Measurements from ENCODE around the gene FSTL4. TPM values are rescaled to one million over a fixed set of nuclear protein-coding genes. Genes with fewer than 3 reads are reported as not detected.

FSTL4 gene
- polyA plus RNA-seq, 3 donors = 0.11 to 0.72 TPM; not detected in 1

DNA sequence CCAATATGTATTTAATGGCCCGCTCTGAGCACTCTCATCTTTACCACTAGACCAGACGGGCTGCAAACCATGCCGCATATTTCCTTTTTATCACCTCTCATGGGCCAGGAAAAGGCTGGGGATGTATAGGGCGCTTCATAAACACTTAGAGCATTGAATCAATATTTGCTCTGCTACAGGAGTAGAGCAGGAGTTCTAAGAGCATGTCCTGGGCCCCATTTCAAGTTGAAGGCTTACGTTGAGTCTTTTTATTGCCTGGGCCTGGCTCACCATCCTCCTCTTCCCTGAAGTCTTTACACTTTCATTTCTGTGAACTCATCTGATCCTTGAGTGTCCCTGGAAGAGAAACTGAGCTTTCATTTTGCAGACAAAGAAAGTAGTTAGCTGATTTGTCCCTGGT is 112.4 kb downstream of the FSTL4 start:
- H3K27ac ChIP-seq (ENCODE audit: low read depth, low read length) = no peak overlapping the region
- WGBS, 3 donors = 81 to 92% (median 91%) methylated on average over 5 of the region's 5 CpGs

DNA sequence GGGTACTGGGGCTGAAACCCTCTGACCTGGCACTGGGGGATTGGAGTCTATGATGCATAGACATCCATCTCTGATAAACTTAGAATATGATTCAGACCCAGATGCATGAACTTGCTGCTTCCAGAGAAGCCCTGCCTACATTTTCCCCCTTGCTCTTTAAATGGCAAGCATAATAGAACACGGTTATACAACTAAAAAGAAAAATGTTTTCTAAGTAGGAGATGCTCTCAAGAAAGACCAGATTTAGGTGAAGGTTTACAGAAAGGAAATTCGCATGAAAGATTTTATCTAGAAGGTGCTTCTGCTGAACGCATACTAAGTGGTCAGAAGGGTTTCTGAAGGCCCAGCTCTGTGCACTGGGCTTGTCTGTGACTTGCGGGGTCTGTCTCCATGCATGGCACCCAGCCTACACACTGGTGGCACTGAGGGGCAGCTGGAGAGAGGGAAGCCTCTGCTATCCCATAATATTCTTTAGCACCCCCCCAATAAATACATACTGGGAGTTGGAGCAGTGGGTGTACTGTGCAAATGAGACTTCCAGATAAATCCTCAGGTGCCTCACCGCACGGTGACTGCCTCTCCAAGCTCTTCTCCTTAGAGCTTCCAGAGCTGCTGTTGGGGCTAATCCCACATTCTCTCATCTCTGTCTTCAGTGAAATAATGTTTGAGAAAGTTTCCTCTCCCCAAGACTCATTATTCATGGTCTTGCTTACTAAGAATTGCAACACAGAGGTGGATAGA is 114.6 kb downstream of the FSTL4 start:
- 80 to 89% (median 83%) methylated on average over 6 of the region's 6 CpGs for WGBS, 3 donors

DNA sequence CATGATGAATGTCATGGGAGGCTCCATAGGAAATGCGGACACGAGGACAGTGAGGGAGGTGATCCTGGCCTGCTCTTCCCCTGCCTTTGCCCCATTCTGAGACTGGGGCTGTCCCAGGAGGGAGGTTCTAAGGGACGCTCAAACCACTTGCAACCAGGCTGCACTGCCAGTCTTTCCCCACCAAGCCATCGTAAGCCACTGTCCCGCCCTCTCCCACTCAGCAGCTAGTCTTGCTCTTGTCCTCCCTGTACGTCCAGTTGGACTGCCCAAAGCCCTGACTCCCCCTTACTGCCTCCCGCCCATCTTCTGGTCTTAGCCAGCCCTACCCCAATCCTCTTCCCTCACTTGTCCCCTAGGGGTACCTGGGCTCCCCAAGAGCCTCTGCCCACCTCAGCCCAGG is 115.7 kb downstream of the FSTL4 start:
- no peak overlapping the region for H3K27ac ChIP-seq (ENCODE audit: low read depth, low read length)
- 84 to 93% (median 89%) methylated on average over 7 of the region's 7 CpGs for WGBS, 3 donors

More for the DNA sequence above, 114.6 kb downstream of the FSTL4 start:
- H3K27ac ChIP-seq (ENCODE audit: low read depth, low read length) = no peak overlapping the region

GRCh38 chr5:133494923-133495246 is 117.5 kb downstream of the FSTL4 start:
- no peak overlapping the region for H3K27ac ChIP-seq (ENCODE audit: low read depth, low read length)
- 59 to 77% (median 75%) methylated on average over 8 of the region's 8 CpGs for WGBS, 3 donors

GRCh38 chr5:133494232-133494922 is 118.0 kb downstream of the FSTL4 start:
- 68 to 79% (median 70%) methylated on average over 6 of the region's 6 CpGs for WGBS, 3 donors
- no peak overlapping the region for H3K27ac ChIP-seq (ENCODE audit: low read depth, low read length)

GRCh38 chr5:133489632-133490031 is 122.7 kb downstream of the FSTL4 start:
- H3K27ac ChIP-seq (ENCODE audit: low read depth, low read length) = no peak overlapping the region
- 25 to 47% (median 36%) methylated on average over 1 of the region's 1 CpG for WGBS, 3 donors

DNA sequence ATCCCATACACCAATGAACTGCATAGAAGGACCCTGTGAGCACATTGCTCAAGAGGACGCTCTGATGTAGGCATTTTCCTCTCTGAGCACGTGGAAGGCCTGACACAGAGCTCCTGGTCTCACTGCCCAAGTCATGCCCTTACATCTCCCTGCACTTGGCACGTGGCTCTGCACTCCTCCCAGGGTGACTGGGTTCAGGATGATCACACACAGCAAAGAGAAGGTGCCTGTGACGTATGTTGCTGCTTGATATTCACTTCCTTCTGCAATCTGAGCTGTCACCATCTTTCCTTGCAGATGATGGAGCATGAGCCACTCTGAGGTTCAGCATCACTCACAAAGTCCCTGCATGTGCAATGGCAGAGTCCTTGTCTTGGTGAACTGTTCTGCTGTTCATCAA is 125.2 kb downstream of the FSTL4 start:
- WGBS, 3 donors = 64 to 66% (median 65%) methylated on average over 4 of the region's 4 CpGs

GRCh38 chr5:133485468-133485867 is 126.9 kb downstream of the FSTL4 start:
- no peak overlapping the region for H3K27ac ChIP-seq (ENCODE audit: low read depth, low read length)
- 46 to 56% (median 54%) methylated on average over 5 of the region's 5 CpGs for WGBS, 3 donors

More for the DNA sequence above, 125.2 kb downstream of the FSTL4 start:
- no peak overlapping the region for H3K27ac ChIP-seq (ENCODE audit: low read depth, low read length)

DNA sequence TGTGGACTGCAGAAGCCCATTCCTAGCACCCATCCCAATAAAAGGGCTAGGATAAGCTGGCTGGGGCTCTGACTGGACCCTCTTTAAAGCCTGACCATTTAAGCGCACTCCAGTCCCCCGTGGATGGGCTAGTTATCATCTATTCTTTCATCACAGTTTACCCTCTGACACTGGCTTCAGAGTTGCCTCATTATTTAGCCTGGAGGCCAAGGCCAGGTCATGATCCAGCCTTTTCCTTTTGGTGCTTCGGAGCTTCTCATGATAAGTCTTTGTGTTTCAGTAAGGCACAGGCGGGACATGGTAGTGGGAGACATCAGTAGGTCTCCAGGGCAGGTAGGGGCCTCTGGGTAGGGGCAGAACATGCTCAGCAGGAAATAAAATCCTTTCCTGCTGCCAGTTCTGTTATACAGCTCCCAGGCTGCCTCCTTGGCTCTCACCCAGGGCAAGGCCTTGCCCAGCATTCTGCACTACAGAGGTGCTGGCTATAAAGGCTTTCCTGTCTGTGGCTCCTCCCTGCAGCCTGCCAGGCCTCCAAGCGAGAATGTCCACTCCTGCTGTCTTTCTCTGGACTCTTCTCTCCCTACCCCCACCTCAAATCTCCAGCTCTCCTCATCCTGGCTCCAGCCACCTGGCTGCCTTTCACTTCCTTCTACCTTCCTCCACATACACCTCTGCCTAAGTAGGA is 128.8 kb downstream of the FSTL4 start:
- WGBS, 3 donors = 71 to 83% (median 78%) methylated on average over 5 of the region's 5 CpGs

GRCh38 chr5:133482028-133482427 is 130.3 kb downstream of the FSTL4 start:
- H3K27ac ChIP-seq (ENCODE audit: low read depth, low read length) = no peak overlapping the region
- WGBS, 3 donors = 70 to 71% (median 71%) methylated on average over 3 of the region's 3 CpGs

More for the DNA sequence above, 128.8 kb downstream of the FSTL4 start:
- no peak overlapping the region for H3K27ac ChIP-seq (ENCODE audit: low read depth, low read length)

GRCh38 chr5:133480866-133481265 is 131.5 kb downstream of the FSTL4 start:
- WGBS, 3 donors = 79 to 87% (median 82%) methylated on average over 10 of the region's 10 CpGs
- no peak overlapping the region for H3K27ac ChIP-seq (ENCODE audit: low read depth, low read length)

- WGBS, 3 donors = 86 to 94% (median 89%) methylated on average over 9 of the region's 9 CpGs
- no peak overlapping the region for H3K27ac ChIP-seq (ENCODE audit: low read depth, low read length)
Measured at GRCh38 chr5:133480366-133480765, 132.0 kb downstream of the FSTL4 start.

DNA sequence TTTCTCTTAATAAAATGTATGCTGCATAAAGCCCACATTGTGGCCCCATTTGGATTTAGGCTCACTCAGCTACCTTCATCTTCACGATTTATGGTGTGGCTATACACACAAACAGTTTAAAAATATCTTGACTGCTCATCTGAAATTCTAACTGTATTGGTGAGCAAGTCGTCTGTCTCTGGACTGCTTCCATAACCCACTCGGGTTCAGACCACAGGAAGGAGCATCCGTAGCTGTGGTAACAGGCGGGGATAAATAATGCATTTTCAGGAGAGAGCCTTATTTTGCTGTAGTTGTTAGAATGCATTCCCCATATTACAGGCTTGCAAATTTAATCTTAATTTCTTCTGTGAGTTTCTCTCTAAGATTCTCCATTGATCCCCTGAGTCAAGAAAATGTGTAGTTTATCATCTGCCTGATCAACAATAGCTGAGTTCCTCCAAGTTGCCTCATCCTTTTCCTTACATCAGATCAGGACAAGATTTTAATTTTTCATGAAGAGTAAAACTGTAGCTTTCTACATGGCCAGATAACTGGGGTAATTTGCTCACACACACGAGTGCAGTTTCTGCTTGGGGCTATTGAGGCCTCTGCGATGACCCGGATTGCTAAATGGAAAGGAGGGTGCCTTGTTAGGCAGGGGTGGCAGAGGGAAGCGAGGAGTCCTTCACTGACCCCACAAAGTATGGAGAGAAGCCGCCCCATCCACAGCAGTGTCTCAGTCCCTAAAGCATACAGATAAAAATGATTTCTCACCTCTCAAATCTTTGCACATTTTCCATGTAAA is 133.9 kb downstream of the FSTL4 start:
- no peak overlapping the region for H3K27ac ChIP-seq (ENCODE audit: low read depth, low read length)
- WGBS, 3 donors = 57 to 74% (median 62%) methylated on average over 10 of the region's 10 CpGs

DNA sequence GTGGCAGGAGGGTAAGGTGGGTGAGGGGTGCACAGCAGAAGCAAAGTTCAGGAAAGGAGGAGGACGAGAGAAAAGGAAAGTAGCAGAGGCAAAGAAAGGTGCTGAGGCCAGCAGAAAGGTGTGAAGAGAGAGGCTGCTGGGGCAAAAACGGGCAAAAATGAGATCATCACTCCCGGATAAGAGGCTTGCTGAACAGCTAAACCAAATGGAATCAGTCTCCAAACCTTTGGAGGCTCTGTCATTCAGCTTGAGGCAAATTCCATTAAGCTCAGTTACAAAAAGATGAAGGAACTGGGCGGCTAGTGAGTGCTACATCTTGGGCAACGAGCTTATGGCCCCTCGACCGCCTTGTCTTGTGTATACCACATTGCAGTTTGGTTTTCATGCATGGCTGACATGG is 136.4 kb downstream of the FSTL4 start:
- H3K27ac ChIP-seq (ENCODE audit: low read depth, low read length) = no peak overlapping the region
- WGBS, 3 donors = 80 to 86% (median 86%) methylated on average over 7 of the region's 7 CpGs

GRCh38 chr5:133474851-133475590 is 137.3 kb downstream of the FSTL4 start:
- 57 to 63% (median 60%) methylated on average over 20 of the region's 20 CpGs for WGBS, 3 donors
- H3K27ac ChIP-seq (ENCODE audit: low read depth, low read length) = no peak overlapping the region

DNA sequence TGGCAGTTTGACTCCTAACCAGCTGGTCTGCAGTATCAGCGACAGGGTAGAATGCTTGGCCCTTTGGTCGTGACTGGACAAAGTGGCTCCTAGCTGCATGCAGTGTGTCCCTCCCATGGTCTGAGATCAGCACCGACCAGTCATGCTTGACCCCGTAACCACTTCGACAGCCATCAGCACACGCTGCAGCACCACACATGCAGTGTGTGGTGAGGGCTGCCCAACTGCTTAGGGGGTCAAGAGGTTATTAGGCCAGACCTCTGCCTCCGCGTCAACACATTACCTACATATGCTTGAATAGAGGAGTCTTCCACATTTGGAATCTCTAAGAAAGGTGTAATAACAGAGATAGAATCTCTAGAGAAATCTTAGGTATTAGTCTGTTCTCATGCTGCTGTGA is 139.1 kb downstream of the FSTL4 start:
- no peak overlapping the region for H3K27ac ChIP-seq (ENCODE audit: low read depth, low read length)
- WGBS, 3 donors = 81 to 87% (median 86%) methylated on average over 8 of the region's 8 CpGs

GRCh38 chr5:133472829-133473228 is 139.5 kb downstream of the FSTL4 start:
- 50 to 91% (median 81%) methylated on average over 1 of the region's 1 CpG for WGBS, 3 donors
- H3K27ac ChIP-seq (ENCODE audit: low read depth, low read length) = no peak overlapping the region

DNA sequence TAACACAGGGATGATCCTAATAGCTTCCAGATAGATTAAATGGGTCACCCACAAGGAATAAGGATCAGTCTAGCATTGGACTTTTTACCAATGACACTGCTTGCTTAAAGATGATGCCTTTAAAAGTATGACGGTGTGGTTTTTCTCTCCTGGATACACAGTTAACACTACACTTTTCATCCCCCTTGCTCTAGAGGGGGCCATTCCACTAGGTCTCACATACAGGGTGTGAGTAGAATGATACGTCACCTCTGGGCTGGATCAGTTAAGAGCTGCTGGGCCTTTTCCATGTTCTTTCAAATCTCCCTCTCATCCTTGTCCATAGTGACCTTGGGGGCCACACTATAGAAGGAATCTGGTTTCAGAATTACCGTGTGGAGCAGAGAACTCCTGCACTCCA is 140.6 kb downstream of the FSTL4 start:
- 78 to 87% (median 83%) methylated on average over 3 of the region's 3 CpGs for WGBS, 3 donors
- no peak overlapping the region for H3K27ac ChIP-seq (ENCODE audit: low read depth, low read length)

All from adipose tissue (tissue), 3 donors.